ENCODE measurements around the gene CLIC5.
A peak's percentile ranks its signal among the peaks of the same experiment; 100 is the strongest.

CLIC5 gene

DNA sequence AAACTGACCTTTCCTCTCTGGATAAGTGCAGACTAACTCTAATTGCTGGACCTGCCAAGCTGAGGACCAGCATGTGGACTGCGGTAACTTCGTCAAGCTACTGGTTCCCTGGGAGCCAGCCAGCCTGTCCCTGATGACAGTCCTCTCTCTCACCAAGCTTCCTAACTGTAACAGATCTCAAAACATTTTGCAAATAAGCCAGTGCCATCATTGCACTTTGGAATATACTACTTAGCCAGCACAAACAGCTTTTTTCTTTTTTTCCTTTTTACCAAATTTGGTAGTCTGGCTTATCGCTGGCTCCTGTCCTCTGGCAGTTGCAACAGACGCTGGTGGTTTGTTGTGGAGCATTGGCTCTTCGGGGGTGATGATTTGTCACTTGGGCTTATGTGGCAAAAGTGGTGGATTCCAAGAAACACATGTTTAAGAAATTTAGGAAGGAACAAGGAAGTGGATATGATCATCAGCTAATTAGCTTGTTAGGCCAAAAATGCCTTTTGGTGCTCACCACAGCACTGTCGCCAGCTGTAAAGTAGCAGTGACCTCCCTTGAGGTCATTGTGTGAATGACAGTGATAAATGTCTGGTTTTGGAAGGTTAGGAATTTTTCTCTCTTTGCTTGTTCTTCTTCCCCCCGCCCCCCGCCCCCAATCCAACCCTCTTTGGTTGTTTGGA lies 171.7 kb downstream of the CLIC5 start:
- Histone ChIP-seq H3K27ac (replicated peaks) (no peak overlapping the region), H3K27me3 (ENCODE audit: insufficient read depth, poor library complexity, severe bottlenecking) (no peaks in the 10 kb centered on the region), H3K4me3 (replicated peaks; ENCODE audit: insufficient read depth, low read length) (no peak overlapping the region)
- DNase-seq (ENCODE audit: low read depth in 1 of 2, low spot score in 1 of 2), result peak in 1 of 2 experiments; percentile 14
- no peak for TF ChIP-seq CTCF (IDR thresholded peaks at IDR 0.05; ENCODE audit: insufficient read depth, low read length)
- no peak; the same call in 1 of the 2 replicates for TF ChIP-seq SPI1 (IDR thresholded peaks at IDR 0.05; ENCODE audit: borderline replicate concordance, low read depth)
- no peak for TF ChIP-seq REST (IDR thresholded peaks at IDR 0.05; ENCODE audit: insufficient replicate concordance, low read depth)
- TF ChIP-seq GABPA (IDR thresholded peaks at IDR 0.05; ENCODE audit: low read depth), result no peak
- no peak for TF ChIP-seq POLR2AphosphoS5 (IDR thresholded peaks at IDR 0.05; ENCODE audit: low read depth)

DNA sequence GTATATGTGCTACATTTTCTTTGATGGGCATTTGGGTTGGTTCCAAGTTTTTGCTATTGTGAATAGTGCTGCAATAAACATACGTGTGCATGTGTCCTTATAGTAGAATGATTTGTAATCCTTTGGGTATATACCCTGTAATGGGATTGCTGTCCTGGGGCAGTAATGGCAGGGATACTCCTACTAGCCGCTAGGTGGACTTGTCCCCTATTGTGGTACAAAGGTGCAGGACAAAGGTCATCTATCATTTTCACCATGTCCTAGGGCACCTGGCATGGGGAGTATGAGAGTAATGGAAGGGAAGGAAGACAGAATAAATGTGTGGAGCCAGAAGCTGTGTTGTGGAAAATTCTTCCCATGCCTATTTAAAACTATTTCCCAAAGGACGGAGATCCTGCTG lies 174.6 kb downstream of the CLIC5 start:
- no peak overlapping the region for H3K27ac ChIP-seq (replicated peaks)
- no peak overlapping the region for H3K4me3 ChIP-seq (replicated peaks; ENCODE audit: insufficient read depth, low read length)
- no peak for DNase-seq (ENCODE audit: low read depth in 1 of 2, low spot score in 1 of 2)
- no peak for TF ChIP-seq CTCF (IDR thresholded peaks at IDR 0.05; ENCODE audit: insufficient read depth, low read length)
- TF ChIP-seq REST (IDR thresholded peaks at IDR 0.05; ENCODE audit: insufficient replicate concordance, low read depth), result no peak
- TF ChIP-seq GABPA (IDR thresholded peaks at IDR 0.05; ENCODE audit: low read depth), result no peak
- no peak for TF ChIP-seq POLR2AphosphoS5 (IDR thresholded peaks at IDR 0.05; ENCODE audit: low read depth)
- no peak for TF ChIP-seq SPI1 (IDR thresholded peaks at IDR 0.05; ENCODE audit: borderline replicate concordance, low read depth)
- H3K27me3 ChIP-seq (ENCODE audit: insufficient read depth, poor library complexity, severe bottlenecking), result no peaks in the 10 kb centered on the region

- no peak for TF ChIP-seq GABPA (IDR thresholded peaks at IDR 0.05; ENCODE audit: low read depth)
- TF ChIP-seq REST (IDR thresholded peaks at IDR 0.05; ENCODE audit: insufficient replicate concordance, low read depth), result no peak
- Histone ChIP-seq H3K27ac (replicated peaks) (no peak overlapping the region), H3K4me3 (replicated peaks; ENCODE audit: insufficient read depth, low read length) (no peak overlapping the region), H3K27me3 (ENCODE audit: insufficient read depth, poor library complexity, severe bottlenecking) (no peaks in the 10 kb centered on the region)
- DNase-seq (ENCODE audit: low read depth in 1 of 2, low spot score in 1 of 2), result peak in 1 of 2 experiments; percentile 28
Measured at GRCh38 chr6:45838996-45839395, 176.7 kb downstream of the CLIC5 start.

Measured in HL-60 (cell line).